Ishikawa (cell line): ENCODE data around the gene ACR.
A peak's percentile ranks its signal among the peaks of the same experiment; 100 is the strongest.

Experiments used
- CEBPB ChIP-seq: IDR thresholded peaks from 2 replicates; pipeline ENCODE4 v1.6.1; 2012
- CREB1 ChIP-seq: IDR thresholded peaks from 2 replicates; pipeline ENCODE4 v1.6.1; 2012; ENCODE audit warnings: low read depth
- EGR1 ChIP-seq: IDR thresholded peaks from 2 replicates; pipeline ENCODE4 v1.6.1; 2012
- EP300 ChIP-seq: IDR thresholded peaks from 2 replicates; pipeline ENCODE4 v1.6.1; 2012; ENCODE audit warnings: borderline replicate concordance
- MAX ChIP-seq: IDR thresholded peaks from 2 replicates; pipeline ENCODE4 v1.6.1; 2012
- NFIC ChIP-seq: IDR thresholded peaks from 2 replicates; pipeline ENCODE4 v1.6.1; 2012
- RAD21 ChIP-seq: IDR thresholded peaks from 2 replicates; pipeline ENCODE4 v1.6.1; 2012; ENCODE audit warnings: low read depth
- REST ChIP-seq: IDR thresholded peaks from 2 replicates; pipeline ENCODE4 v1.6.1; 2012; ENCODE audit warnings: low read depth, mild to moderate bottlenecking
- TAF1 ChIP-seq: IDR thresholded peaks from 2 replicates; pipeline ENCODE4 v1.6.1; 2012; ENCODE audit warnings: low read depth, mild to moderate bottlenecking
- TEAD4 ChIP-seq: IDR thresholded peaks from 2 replicates; pipeline ENCODE4 v1.6.1; 2012
- USF1 ChIP-seq: IDR thresholded peaks from 2 replicates; pipeline ENCODE4 v1.6.1; 2012
- YY1 ChIP-seq: IDR thresholded peaks from 2 replicates; pipeline ENCODE4 v1.6.1; 2012; ENCODE audit warnings: low read depth
- ZBTB7A ChIP-seq: IDR thresholded peaks from 2 replicates; pipeline ENCODE4 v1.6.1; 2012; ENCODE audit warnings: low read depth

GRCh38 chr22:50691521-50691920, 46.5 kb upstream of the ACR start:
- TF ChIP-seq REST, result no peak
- no peak for TF ChIP-seq NFIC
- no peak for TF ChIP-seq EGR1
- TF ChIP-seq EP300, result no peak
- no peak for TF ChIP-seq CEBPB
- no peak for TF ChIP-seq MAX
- no peak for TF ChIP-seq ZBTB7A
- TF ChIP-seq CREB1, result no peak
- no peak for TF ChIP-seq USF1
- TF ChIP-seq YY1, result no peak
- no peak for TF ChIP-seq TAF1
- no peak for TF ChIP-seq TEAD4
- TF ChIP-seq RAD21, result peak; percentile 73
